Stimulated activated CD4-positive, alpha-beta T cell treated with anti-CD3 and anti-CD28 coated beads, Interleukin-15, amount 100 ng/mL, for 48 hours (primary cell): Measurements from ENCODE around the gene SLC22A12.

Experiments
- DNase-seq, 2 donors: peaks; one replicate each; pipeline ENCODE4 v3.0.0-alpha.2; 2020; ENCODE audit warnings: low read depth in 2 of 2

Gene SLC22A12

GRCh38 chr11:64647019-64647779 is 56.2 kb downstream of the SLC22A12 start:
- DNase-seq, result no peak

DNA sequence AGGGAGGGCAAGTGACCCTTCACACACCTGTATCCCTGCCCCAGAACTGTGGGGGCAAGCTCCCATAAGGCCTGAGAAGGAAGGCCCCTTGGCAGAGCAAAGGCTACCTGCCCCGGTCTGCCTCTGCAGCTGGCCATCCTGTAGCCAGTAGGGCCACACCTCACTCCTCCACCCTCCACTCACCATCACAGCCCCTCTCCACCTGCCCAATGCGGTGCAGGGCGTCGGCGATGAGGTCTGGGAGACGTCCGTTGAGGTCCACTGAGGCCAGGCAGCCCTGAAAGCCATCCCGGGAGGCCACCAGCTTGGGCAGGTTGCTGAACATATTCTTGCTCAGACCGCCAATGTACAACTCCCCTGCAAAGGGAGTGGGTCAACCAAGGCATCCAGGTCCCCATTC is 57.5 kb downstream of the SLC22A12 start:
- no peak for DNase-seq

DNA sequence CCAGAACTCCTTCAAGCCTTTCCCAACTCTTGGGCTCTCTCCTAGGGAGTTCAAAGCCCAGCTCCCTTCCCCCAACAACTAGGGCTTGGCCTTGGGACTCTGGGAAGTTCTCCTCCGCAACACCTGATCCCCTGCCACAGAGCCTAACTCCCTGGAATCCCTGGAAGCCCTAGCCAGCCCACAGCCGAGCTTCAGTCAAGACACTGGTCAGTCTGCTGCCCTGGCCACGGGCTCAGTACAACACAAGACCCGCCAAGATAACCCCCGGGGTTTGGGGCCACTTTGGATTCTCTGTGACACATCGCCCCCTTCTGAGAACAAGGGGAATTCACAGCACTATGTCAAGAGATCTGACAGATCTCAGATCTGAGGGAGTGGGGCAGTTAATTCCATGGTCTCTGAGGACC is 58.3 kb downstream of the SLC22A12 start:
- DNase-seq, result no peak

DNA sequence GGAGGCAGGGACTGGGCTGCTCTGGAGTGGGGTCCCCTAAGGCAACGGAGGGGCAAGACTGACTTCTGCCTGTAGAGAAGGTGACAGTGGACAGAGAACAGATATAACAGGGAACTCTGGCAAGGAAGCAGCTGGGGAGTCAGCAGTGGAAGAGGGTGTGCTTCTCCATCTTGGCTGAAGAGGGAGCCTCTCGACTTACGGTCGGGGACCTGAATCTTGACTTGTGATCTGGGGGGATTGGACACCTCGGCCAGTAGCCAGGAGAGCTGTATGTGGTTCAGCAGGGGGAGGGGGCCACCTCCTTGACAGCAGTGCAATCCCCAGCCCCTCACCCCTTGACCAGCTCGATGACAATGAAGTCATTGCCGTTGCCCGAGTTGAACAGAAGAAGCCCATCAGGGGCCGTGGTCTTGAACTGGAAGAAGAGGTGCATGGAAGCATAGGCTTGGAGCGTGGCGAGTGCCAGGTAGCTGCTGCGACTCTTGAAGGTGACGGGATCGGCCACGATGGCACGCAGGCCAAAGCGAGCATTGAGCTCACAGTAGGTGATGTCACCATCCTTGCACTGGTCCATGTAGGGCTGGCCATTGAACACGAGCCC is 60.0 kb downstream of the SLC22A12 start:
- no peak for DNase-seq
